GM10266 (cell line): ENCODE data around the gene KLHL35.

Experiments used
- DNase-seq: peaks from one replicate; pipeline ENCODE4 v3.0.0; 2012; ENCODE audit errors: extremely low spot score
- CTCF ChIP-seq: IDR thresholded peaks from 2 replicates; pipeline ENCODE4 v1.5.1; 2012; ENCODE audit warnings: mild to moderate bottlenecking, low read depth; ENCODE audit not compliant: control insufficient read depth, insufficient read depth; ENCODE audit errors: missing control alignments

KLHL35 gene

GRCh38 chr11:75389925-75390324, 43.1 kb downstream of the KLHL35 start:
- no peak for TF ChIP-seq CTCF
- no peak for DNase-seq

- no peak for TF ChIP-seq CTCF
- no peak for DNase-seq
Observed at GRCh38 chr11:75389276-75389605, 43.8 kb downstream of the KLHL35 start.

- peak; percentile 86 for TF ChIP-seq CTCF
- DNase-seq = peak; percentile 76
Observed at GRCh38 chr11:75388386-75389275, 44.4 kb downstream of the KLHL35 start.

- no peak for TF ChIP-seq CTCF
Observed at GRCh38 chr11:75387736-75388294, 45.2 kb downstream of the KLHL35 start.

GRCh38 chr11:75386942-75387630, 45.9 kb downstream of the KLHL35 start:
- no peak for TF ChIP-seq CTCF
- DNase-seq = no peak

More at GRCh38 chr11:75387736-75388294, 45.2 kb downstream of the KLHL35 start:
- DNase-seq = no peak

- DNase-seq = peak; percentile 84
Observed at GRCh38 chr11:75384438-75385080, 48.4 kb downstream of the KLHL35 start.

More at GRCh38 chr11:75384438-75385080, 48.4 kb downstream of the KLHL35 start:
- TF ChIP-seq CTCF = peak; percentile 92
